ENCODE measurements around the gene DPP9.

The DPP9 gene

DNA sequence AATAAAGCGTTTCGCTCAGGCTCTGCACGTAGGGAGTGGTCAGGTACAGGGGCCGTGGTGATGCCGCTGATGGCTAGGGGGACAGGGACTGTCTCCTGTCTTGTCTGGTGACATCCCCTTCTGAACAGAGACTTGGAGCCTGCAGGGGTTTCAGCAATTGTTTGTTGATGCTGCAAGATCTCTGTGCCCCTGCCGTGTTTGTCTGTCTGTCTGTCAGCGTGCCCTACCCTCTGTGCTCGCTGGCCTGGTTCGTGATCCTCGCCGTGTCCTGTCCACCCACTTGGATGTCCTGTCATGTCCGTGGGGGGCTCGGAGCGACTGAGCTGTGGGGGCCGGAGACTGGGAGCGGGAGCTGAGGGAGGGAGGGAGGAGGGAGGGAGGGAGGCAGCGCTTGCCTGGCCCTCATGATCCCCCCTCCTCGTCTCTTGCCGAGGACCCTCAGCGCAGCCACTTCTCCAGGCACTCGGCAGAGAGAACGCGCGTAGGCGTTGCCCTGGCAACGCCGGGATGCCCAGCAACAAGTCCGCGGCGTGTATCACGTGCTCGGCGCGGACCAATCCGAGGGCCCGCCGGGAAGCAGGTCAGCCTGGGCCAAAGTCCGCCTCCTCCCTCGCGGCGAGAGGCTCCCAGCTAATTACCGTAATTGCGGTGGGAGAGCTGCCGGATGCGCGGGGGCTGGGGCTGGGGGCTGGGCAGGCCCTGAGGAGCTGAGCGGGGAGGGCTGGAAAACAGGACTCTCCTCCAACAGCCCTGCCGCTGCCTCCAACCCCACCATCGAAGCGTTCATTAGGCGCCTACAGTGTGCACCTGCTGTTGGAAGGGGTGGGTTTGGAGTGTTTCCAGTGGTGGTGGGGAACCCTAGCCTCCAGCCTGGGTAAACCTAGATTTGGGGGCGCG lies 36.0 kb upstream of the DPP9 start:
- TF ChIP-seq, protein P1, sequence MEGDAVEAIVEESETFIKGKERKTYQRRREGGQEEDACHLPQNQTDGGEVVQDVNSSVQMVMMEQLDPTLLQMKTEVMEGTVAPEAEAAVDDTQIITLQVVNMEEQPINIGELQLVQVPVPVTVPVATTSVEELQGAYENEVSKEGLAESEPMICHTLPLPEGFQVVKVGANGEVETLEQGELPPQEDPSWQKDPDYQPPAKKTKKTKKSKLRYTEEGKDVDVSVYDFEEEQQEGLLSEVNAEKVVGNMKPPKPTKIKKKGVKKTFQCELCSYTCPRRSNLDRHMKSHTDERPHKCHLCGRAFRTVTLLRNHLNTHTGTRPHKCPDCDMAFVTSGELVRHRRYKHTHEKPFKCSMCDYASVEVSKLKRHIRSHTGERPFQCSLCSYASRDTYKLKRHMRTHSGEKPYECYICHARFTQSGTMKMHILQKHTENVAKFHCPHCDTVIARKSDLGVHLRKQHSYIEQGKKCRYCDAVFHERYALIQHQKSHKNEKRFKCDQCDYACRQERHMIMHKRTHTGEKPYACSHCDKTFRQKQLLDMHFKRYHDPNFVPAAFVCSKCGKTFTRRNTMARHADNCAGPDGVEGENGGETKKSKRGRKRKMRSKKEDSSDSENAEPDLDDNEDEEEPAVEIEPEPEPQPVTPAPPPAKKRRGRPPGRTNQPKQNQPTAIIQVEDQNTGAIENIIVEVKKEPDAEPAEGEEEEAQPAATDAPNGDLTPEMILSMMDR (IDR thresholded peaks at IDR 0.05), result no peak

DNA sequence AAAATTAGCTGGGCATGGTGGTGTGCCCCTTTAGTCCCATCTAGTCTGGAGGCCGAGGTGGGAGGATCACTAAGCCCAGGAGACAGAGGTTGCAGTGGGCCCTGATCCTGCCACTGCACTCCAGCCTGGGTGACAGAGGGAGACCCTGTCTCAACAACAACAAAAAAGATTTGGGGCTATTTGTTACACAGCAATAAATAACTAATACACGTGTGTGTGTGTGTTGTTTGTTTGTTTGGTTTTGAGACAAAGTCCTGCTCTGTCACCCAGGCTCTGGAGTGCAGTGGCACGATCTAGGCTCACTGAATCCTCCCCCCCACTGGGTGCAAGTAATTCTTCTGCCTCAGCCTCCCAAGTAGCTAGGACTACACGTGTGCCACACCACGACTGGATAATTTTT lies 35.0 kb upstream of the DPP9 start:
- TF ChIP-seq, protein P1 (IDR thresholded peaks at IDR 0.05), result no peak

DNA sequence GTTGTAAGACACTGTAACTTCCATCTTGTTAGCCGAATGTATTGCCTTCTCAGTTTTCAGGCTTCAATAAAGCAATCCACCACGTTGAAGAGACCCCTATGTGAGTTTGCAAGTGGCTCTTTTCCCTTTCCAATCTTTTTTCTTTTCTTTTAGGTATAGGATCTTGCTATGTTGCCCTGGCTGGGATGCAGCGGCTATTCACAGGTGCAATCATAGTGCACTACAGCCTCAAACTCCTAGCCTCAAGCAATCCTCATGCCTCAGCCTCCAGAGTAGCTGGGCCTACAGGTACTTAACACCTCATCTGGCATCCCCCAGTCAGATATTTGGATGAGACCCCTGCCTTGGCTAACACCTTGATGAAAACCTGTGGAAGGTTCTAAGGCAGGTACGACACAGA lies 34.4 kb upstream of the DPP9 start:
- TF ChIP-seq, protein P1 (IDR thresholded peaks at IDR 0.05), result no peak

DNA sequence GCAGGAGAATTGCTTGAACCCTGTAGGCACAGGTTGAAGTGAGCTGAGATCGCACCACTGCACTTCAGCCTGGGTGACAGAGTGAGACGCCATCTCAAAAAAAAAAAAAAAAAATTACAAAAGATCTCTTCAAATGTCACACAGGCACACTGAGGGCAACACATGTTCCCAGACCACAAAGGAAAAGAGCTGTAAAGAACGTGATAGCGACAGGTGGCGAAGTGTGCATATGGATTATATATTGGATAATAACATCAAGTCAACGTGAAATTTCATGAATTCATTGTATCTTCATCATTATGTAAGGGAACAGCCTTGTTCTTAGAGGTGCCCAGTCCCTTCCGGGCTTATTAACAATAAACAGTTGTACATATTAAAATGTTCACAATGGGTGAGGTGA lies 31.8 kb upstream of the DPP9 start:
- TF ChIP-seq, protein P1 (IDR thresholded peaks at IDR 0.05), result no peak

DNA sequence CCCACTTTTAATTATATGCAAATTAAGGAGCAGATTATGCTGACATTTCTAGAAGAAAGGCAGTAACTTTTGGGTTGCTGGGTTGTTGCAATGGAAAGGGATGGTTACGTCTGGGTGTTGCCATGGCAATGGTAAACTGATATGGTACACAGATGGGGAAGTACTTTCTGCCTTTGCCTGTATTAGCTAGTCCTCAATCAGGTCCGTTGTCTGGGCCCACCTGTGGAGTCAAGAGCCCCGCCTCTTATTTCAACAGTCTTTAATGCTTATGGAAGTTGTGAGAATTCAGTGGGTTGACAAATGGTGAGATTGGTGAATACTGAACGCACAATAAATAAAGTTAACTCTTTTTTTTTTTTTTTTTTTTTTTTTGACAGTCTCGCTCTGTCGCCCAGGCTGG lies 30.6 kb upstream of the DPP9 start:
- TF ChIP-seq, protein P1 (IDR thresholded peaks at IDR 0.05), result no peak

DNA sequence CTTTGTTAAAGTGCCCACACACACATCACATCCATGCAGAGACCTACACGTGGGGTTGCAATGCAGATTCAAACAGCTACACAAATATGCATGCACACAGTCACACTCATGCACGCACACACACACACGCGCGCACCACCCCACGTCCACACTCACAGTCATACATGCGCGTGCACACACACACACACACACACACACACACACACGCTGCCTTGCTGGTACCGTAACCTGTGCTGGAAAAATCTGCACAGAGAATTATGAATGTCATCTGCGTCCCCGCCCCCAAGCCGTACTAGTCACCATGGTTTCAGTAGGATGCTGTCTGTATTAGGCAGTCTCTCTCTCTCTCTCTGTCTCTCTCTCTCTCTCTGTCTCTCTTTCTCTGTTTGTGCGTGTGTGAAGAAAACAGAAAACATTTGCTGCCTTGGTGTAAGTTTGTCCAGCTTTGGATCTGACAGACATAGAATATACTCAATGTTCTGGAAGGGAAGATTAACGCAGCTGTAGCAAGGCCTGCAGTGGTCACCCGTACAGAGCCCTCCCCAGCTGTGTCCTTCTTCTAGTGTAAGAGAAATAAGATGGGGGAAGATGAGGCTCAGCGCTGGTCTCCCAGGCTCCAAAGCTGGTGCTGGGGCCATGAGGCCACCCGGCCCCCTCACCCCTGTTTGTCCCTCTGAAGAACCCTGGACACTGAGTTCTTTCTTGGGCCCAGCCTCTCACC lies 26.4 kb upstream of the DPP9 start:
- TF ChIP-seq, protein P1 (IDR thresholded peaks at IDR 0.05), result no peak

DNA sequence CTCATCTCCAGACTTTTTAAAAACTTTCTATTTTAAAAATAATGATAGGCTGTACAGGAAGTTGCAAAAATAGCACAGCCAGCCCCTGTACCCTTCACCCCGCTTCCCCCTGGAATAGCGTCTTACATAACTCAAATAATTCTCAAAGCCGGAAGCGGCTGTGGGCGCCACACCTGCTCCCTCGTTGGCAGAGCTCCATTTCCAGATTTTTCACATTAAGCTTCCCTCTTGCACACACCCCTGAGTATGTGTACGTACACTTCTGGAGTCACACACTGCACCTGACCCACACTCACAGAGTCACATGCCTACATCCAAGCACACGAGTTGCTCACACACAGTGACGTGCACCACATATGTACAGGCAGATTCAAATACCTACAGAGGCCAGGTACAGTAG lies 24.9 kb upstream of the DPP9 start:
- TF ChIP-seq, protein P1 (IDR thresholded peaks at IDR 0.05), result no peak

Measured in LNCAP (cell line).